NCI-H1105 treated with DMSO at 0.1 percent for 48 hours (cell line): Measurements from ENCODE around the gene OTUD7B.
A peak's percentile ranks its signal among the peaks of the same experiment; 100 is the strongest.

Experiments
- DNase-seq: peaks from one replicate; lab custom pipeline; 2025; lab: John Stamatoyannopoulos, UW

The OTUD7B gene

GRCh38 chr1:149917571-149918144, 92.9 kb downstream of the OTUD7B start, which contains the start of gene SV2A:
SV2A (minus strand) TSS chr1:149917844; CDS start chr1:149913840, 4,004 bp downstream.
- peak; percentile 81 for DNase-seq

DNA sequence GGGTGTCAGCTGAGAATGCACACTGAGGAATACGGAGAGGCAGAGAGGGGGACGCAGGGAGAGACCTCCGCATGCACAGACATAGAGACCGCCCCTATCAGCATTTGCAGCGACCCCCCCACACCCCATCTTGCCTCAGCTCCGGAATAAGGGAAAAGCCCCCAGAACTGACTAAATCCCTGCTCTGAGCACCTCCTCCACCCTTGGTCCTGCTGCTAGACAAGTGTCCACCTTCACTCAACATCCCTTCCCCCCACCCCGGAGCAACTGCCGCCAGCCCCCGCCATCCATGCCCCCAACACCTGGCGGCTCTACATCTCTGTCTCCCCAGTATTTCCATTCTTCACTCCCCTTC, 93.7 kb downstream of the OTUD7B start:
- DNase-seq, result no peak

DNA sequence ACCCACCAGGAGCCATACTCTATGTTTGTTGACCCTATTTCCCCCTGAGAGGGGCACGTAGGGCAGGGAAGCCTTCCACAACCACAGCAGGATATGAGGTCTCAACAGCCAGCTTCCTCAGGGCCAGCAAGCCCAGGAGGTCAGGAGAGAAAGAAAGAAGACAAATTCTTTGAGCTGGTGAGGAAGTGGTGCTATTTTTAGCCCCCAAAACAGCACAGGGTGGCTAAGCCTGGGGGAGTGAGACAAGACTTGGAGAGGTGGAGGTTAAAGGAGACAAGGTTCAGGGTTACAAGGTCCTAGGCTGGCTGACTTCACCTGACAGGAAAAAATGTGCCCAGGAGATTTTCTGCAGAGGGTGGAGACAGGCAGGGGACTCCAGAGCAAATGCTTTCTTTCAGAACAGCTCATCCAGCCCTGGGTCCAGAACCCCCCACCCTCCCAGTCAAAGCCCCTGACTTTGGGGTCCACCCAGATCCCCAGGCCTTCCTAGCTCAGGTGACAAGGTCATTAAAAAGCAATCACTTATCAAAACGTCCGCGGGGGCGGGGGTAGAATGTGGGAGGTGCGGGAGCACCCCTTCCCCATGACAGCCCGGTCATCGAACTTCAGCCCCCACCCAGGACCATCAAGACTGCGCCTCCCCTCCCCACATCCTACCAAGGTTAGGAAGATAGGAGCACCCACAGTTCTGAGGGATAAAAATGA, 94.2 kb downstream of the OTUD7B start:
- no peak for DNase-seq

- DNase-seq, result no peak
These were observed 94.9 kb downstream of the OTUD7B start for GRCh38 chr1:149915429-149916192.

DNA sequence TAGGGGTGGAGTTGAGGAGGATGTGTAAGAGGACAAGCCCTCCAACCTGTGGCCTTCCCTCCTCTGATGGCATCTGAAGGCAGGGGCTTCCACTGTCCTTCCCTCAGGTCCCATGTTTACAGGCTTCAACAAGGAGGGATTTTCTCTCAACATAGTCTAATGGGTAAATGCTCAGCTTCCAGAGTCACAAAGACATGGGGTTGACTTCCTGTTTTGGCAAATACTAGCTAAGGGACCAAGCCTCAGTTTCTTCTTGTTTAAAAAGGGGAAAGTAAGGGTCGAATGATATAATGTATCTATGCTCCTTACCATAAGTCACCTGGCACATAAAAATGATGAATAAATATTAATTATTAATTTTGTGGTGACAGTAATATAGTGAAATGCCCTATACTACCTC, 96.0 kb downstream of the OTUD7B start:
- no peak for DNase-seq

- DNase-seq, result no peak
These were observed 103.9 kb downstream of the OTUD7B start for GRCh38 chr1:149906570-149907075.

GRCh38 chr1:149903836-149904491, 106.6 kb downstream of the OTUD7B start:
- no peak for DNase-seq

- DNase-seq, result peak; percentile 91
These were observed 110.9 kb downstream of the OTUD7B start, which contains the start of gene BOLA1 for GRCh38 chr1:149899460-149900284. BOLA1 (plus strand) TSS chr1:149899568; CDS start chr1:149900060, 492 bp downstream.

GRCh38 chr1:149896575-149896974, 114.0 kb downstream of the OTUD7B start:
- DNase-seq, result no peak

DNA sequence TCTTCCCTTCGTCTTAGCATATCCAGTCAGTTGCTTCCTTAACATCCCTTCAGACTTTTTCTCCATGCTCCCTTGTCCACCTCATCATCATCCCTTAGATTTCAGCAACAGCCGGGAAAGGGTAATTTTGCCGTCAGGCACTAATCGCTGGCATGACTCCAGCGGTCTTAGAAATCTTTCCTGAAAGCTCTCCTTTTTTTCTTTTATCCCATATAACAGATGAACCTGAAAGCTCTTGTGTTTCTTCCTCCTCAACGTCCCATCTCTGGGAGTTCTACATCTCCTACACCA, 121.6 kb downstream of the OTUD7B start:
- DNase-seq, result no peak

- DNase-seq, result peak; percentile 85
These were observed 122.1 kb downstream of the OTUD7B start for GRCh38 chr1:149888247-149888998.
